Activated CD8-positive, alpha-beta T cell treated with anti-CD3 and anti-CD28 coated beads, Interleukin-2, amount 10 ng/mL, durations not matched to agents 7 days and 5 days (primary cell): ENCODE measurements around the gene CDK4. TPM values are rescaled to one million over a fixed set of nuclear protein-coding genes. Genes with fewer than 3 reads are reported as not detected.

ENCODE experiments used
- ATAC-seq: fragments of 150-1000 bp; cut with Tn5 transposase; one replicate; pipeline ENCODE4 v1.10.0; 2021; ENCODE audit warnings: moderate library complexity
- CTCF ChIA-PET: fragments of 350-600 bp; sonication (Branson Sonifier 250); formaldehyde crosslinking; loops from one replicate; lab custom pipeline; 2021; ENCODE audit warnings: antibody characterized with exemption; lab: Charles Lee
- POLR2A ChIA-PET: fragments of 350-600 bp; sonication (Branson Sonifier 250); formaldehyde crosslinking; loops from one replicate; lab custom pipeline; 2021; ENCODE audit warnings: antibody characterized with exemption; lab: Charles Lee
- DNase-seq: peaks from one replicate; pipeline ENCODE4 v3.0.0-alpha.2; 2020
- H3K27ac Mint-ChIP-seq: one replicate; pipeline ENCODE4 v1.8.0; 2021; ENCODE audit warnings: mild to moderate bottlenecking, mixed read lengths
- H3K27me3 Mint-ChIP-seq: one replicate; pipeline ENCODE4 v1.8.0; 2021; ENCODE audit warnings: low read depth, mixed read lengths
- H3K36me3 Mint-ChIP-seq: one replicate; pipeline ENCODE4 v1.8.0; 2021; ENCODE audit warnings: low read depth, mixed read lengths
- H3K4me1 Mint-ChIP-seq: one replicate; pipeline ENCODE4 v1.8.0; 2021; ENCODE audit warnings: low read depth, mixed read lengths
- H3K4me3 Mint-ChIP-seq: one replicate; pipeline ENCODE4 v1.8.0; 2021; ENCODE audit warnings: mild to moderate bottlenecking, mixed read lengths
- H3K9me3 Mint-ChIP-seq: one replicate; pipeline ENCODE4 v1.8.0; 2022; ENCODE audit warnings: mixed read lengths; ENCODE audit not compliant: insufficient read depth
- total RNA-seq, 2 experiments: library from RNA; stranded (reverse); gene quantifications; one replicate each; pipeline ENCODE4 v1.2.3, GENCODE V29; 2021

Gene CDK4
- total RNA-seq = 100 to 1,000 TPM; 132 to 146 TPM

- CTCF ChIA-PET = interaction anchor here (0.7 to 1.2 kb wide), 3 partner anchors 10 to 12 kb away, joined by 3 to 5 read pairs (median 4); no protein-coding TSS in a partner anchor
- H3K9me3 Mint-ChIP-seq = no peaks in the 10 kb centered on the region
- DNase-seq = peak; percentile 100
- ATAC-seq = peak; percentile 78
- H3K27me3 Mint-ChIP-seq = no peaks in the 10 kb centered on the region
- peak within 1 kb of the TSS; percentile 94 for H3K4me3 Mint-ChIP-seq
- peaks cover 42% of the 10 kb centered on the region for H3K36me3 Mint-ChIP-seq
- H3K27ac Mint-ChIP-seq = peak within 1 kb of the TSS; percentile 86
- peaks cover 53% of the 10 kb centered on the region for H3K4me1 Mint-ChIP-seq
- POLR2A ChIA-PET = interaction anchor here (1.0 kb wide), 2 partner anchors 10 to 13 kb away, joined by 3 to 4 read pairs; no protein-coding TSS in a partner anchor
Observed at GRCh38 chr12:57751788-57752667, at the start of gene CDK4. Gene CDK4, minus strand, starts transcription at chr12:57752310. Its CDS starts 593 bp downstream, at chr12:57751717.

GRCh38 chr12:57800965-57801364 lies 48.9 kb upstream of the CDK4 start:
- H3K27ac Mint-ChIP-seq = no peak overlapping the region
- DNase-seq (no peak), ATAC-seq (no peak)
- ChIA-PET POLR2A (interaction anchor here (0.6 kb wide), 1 partner anchor 51 kb away, joined by 3 read pairs; no protein-coding TSS in a partner anchor), CTCF (interaction anchor here (1.3 to 7.9 kb wide), 5 partner anchors 18 to 103 kb away, joined by 3 to 128 read pairs (median 23); partner anchors contain the start of genes CTDSP2 and TSFM)
- peaks cover 20% of the 10 kb centered on the region for H3K36me3 Mint-ChIP-seq
- H3K4me1 Mint-ChIP-seq = no peaks in the 10 kb centered on the region
- H3K9me3 Mint-ChIP-seq = no peaks in the 10 kb centered on the region
- H3K4me3 Mint-ChIP-seq = no peak overlapping the region
- no peaks in the 10 kb centered on the region for H3K27me3 Mint-ChIP-seq

- Mint-ChIP-seq H3K4me3 (no peak overlapping the region), H3K27me3 (no peaks in the 10 kb centered on the region), H3K4me1 (peaks cover under 1% of the 10 kb centered on the region), H3K27ac (no peak overlapping the region), H3K9me3 (no peaks in the 10 kb centered on the region), H3K36me3 (peaks cover 31% of the 10 kb centered on the region)
- POLR2A ChIA-PET = no interaction called here
- ATAC-seq (no peak), DNase-seq (no peak)
- CTCF ChIA-PET = interaction anchor here (0.9 to 7.9 kb wide), 4 partner anchors 15 to 215 kb away, joined by 3 to 128 read pairs (median 15); partner anchors contain the start of gene TSFM
Observed at GRCh38 chr12:57797933-57798332, 45.8 kb upstream of the CDK4 start.

GRCh38 chr12:57796996-57797395 lies 44.9 kb upstream of the CDK4 start:
- DNase-seq (no peak), ATAC-seq (no peak)
- Mint-ChIP-seq H3K4me1 (peaks cover 2% of the 10 kb centered on the region), H3K27me3 (no peaks in the 10 kb centered on the region), H3K36me3 (peaks cover 36% of the 10 kb centered on the region), H3K27ac (no peak overlapping the region), H3K4me3 (no peak overlapping the region), H3K9me3 (no peaks in the 10 kb centered on the region)
- CTCF ChIA-PET = interaction anchor here (4.7 kb wide), 1 partner anchor 14 kb away, joined by 26 read pairs; the partner anchor contains the start of gene TSFM
- POLR2A ChIA-PET = interaction anchor here (0.6 kb wide), 1 partner anchor 38 kb away, joined by 3 read pairs; no protein-coding TSS in a partner anchor

GRCh38 chr12:57795354-57795753 lies 43.2 kb upstream of the CDK4 start:
- Mint-ChIP-seq H3K27ac (no peak overlapping the region), H3K27me3 (no peaks in the 10 kb centered on the region), H3K4me3 (no peak overlapping the region), H3K9me3 (no peaks in the 10 kb centered on the region), H3K4me1 (peaks cover 4% of the 10 kb centered on the region), H3K36me3 (peaks cover 36% of the 10 kb centered on the region)
- ChIA-PET CTCF (interaction anchor here (4.3 kb wide), 1 partner anchor 8 kb away, joined by 26 read pairs; no protein-coding TSS in a partner anchor), POLR2A (no interaction called here)
- no peak for ATAC-seq
- DNase-seq = no peak

- Mint-ChIP-seq H3K27me3 (no peaks in the 10 kb centered on the region), H3K27ac (no peak overlapping the region), H3K9me3 (no peaks in the 10 kb centered on the region), H3K4me3 (no peak overlapping the region), H3K4me1 (peaks cover 4% of the 10 kb centered on the region), H3K36me3 (peaks cover 42% of the 10 kb centered on the region)
- CTCF ChIA-PET = interaction anchor here (0.7 to 4.3 kb wide), 6 partner anchors 9 to 111 kb away, joined by 3 to 26 read pairs (median 6); partner anchors contain the start of gene TSFM
- DNase-seq = no peak
- ATAC-seq = no peak
- POLR2A ChIA-PET = interaction anchor here (0.8 kb wide), 1 partner anchor 8 kb away, joined by 3 read pairs; no protein-coding TSS in a partner anchor
Observed at GRCh38 chr12:57793920-57794319, 41.8 kb upstream of the CDK4 start.

- POLR2A ChIA-PET = interaction anchor here (0.9 to 1.6 kb wide), 3 partner anchors 15 to 157 kb away, joined by 3 to 7 read pairs (median 5); partner anchors contain the start of gene ATP23
Observed at GRCh38 chr12:57783861-57784260, 31.8 kb upstream of the CDK4 start.

GRCh38 chr12:57783466-57783801 lies 31.3 kb upstream of the CDK4 start:
- H3K9me3 Mint-ChIP-seq = no peaks in the 10 kb centered on the region
- H3K36me3 Mint-ChIP-seq = peaks cover 21% of the 10 kb centered on the region
- DNase-seq = no peak
- no peaks in the 10 kb centered on the region for H3K27me3 Mint-ChIP-seq
- H3K4me3 Mint-ChIP-seq = peak overlapping the region; percentile 99
- CTCF ChIA-PET = interaction anchor here (0.7 to 4.5 kb wide), 25 partner anchors 8 to 128 kb away, joined by 3 to 26 read pairs (median 6); partner anchors contain the start of genes CTDSP2, EEF1AKMT3 and METTL1
- POLR2A ChIA-PET = interaction anchor here (0.8 to 1.6 kb wide), 7 partner anchors 11 to 158 kb away, joined by 3 to 7 read pairs (median 4); partner anchors contain the start of genes ATP23, CYP27B1, EEF1AKMT3 and METTL1
- ATAC-seq = no peak
- H3K27ac Mint-ChIP-seq = peak overlapping the region; percentile 96
- peaks cover 39% of the 10 kb centered on the region for H3K4me1 Mint-ChIP-seq

More at GRCh38 chr12:57783861-57784260, 31.8 kb upstream of the CDK4 start:
- Mint-ChIP-seq H3K27me3 (no peaks in the 10 kb centered on the region), H3K4me1 (peaks cover 37% of the 10 kb centered on the region), H3K4me3 (peak overlapping the region; percentile 66), H3K9me3 (no peaks in the 10 kb centered on the region), H3K36me3 (peaks cover 24% of the 10 kb centered on the region), H3K27ac (peak overlapping the region; percentile 27)
- CTCF ChIA-PET = interaction anchor here (0.7 to 4.5 kb wide), 11 partner anchors 10 to 120 kb away, joined by 4 to 26 read pairs (median 9); partner anchors contain the start of genes EEF1AKMT3 and METTL1
- no peak for ATAC-seq
- no peak for DNase-seq

GRCh38 chr12:57782608-57783465 lies 30.7 kb upstream of the CDK4 start, which contains the start of gene TSFM:
Gene TSFM, plus strand, starts transcription at chr12:57782787. Its CDS starts 15 bp downstream, at chr12:57782802.
- peak; percentile 87 for ATAC-seq
- H3K27ac Mint-ChIP-seq = peak within 1 kb of the TSS; percentile 96
- H3K4me1 Mint-ChIP-seq = peaks cover 40% of the 10 kb centered on the region
- no peaks in the 10 kb centered on the region for H3K9me3 Mint-ChIP-seq
- H3K4me3 Mint-ChIP-seq = peak within 1 kb of the TSS; percentile 99
- ChIA-PET CTCF (interaction anchor here (0.7 to 4.5 kb wide), 27 partner anchors 9 to 129 kb away, joined by 3 to 26 read pairs (median 6); partner anchors contain the start of genes CTDSP2, EEF1AKMT3 and METTL1), POLR2A (interaction anchor here (0.8 to 1.6 kb wide), 7 partner anchors 11 to 158 kb away, joined by 3 to 7 read pairs (median 4); partner anchors contain the start of genes ATP23, CYP27B1, EEF1AKMT3 and METTL1)
- peaks cover 19% of the 10 kb centered on the region for H3K36me3 Mint-ChIP-seq
- DNase-seq = peak; percentile 98
- H3K27me3 Mint-ChIP-seq = no peaks in the 10 kb centered on the region

- Mint-ChIP-seq H3K4me3 (peak overlapping the region; percentile 99), H3K27ac (peak overlapping the region; percentile 96), H3K36me3 (peaks cover 17% of the 10 kb centered on the region), H3K27me3 (no peaks in the 10 kb centered on the region), H3K9me3 (no peaks in the 10 kb centered on the region), H3K4me1 (peaks cover 40% of the 10 kb centered on the region)
- DNase-seq (no peak), ATAC-seq (no peak)
- ChIA-PET POLR2A (interaction anchor here (1.3 to 1.6 kb wide), 2 partner anchors 10 to 159 kb away, joined by 5 to 7 read pairs; partner anchors contain the start of genes ATP23, EEF1AKMT3 and METTL1), CTCF (interaction anchor here (1.0 to 4.5 kb wide), 13 partner anchors 9 to 130 kb away, joined by 3 to 26 read pairs (median 5); partner anchors contain the start of genes CYP27B1, EEF1AKMT3 and METTL1)
Observed at GRCh38 chr12:57782243-57782607, 30.1 kb upstream of the CDK4 start.
